ENCODE measurements around the gene HSD3B1.
"Not testable (repeated sequence)": the region's sequence is repeated elsewhere in the genome, so short reads cannot be mapped to it uniquely, and the experiment has no call there.

Gene HSD3B1

GRCh38 chr1:119490925-119491324, 16.1 kb upstream of the HSD3B1 start:
- DNase-seq (ENCODE audit: low read depth): no peak

- DNase-seq (ENCODE audit: low read depth): no peak
Measured at GRCh38 chr1:119492763-119493162, 14.2 kb upstream of the HSD3B1 start.

- DNase-seq (ENCODE audit: low read depth): no peak
Measured at GRCh38 chr1:119504831-119505230, 2.2 kb upstream of the HSD3B1 start.

- DNase-seq (ENCODE audit: low read depth): no peak
Measured at GRCh38 chr1:119510046-119510445, 3.0 kb downstream of the HSD3B1 start.

- DNase-seq (ENCODE audit: low read depth): no peak
Measured at GRCh38 chr1:119515221-119515620, 8.2 kb downstream of the HSD3B1 start.

- no peak for DNase-seq (ENCODE audit: low read depth)
Measured at GRCh38 chr1:119516247-119516646, 9.2 kb downstream of the HSD3B1 start.

- no peak for DNase-seq (ENCODE audit: low read depth)
Measured at GRCh38 chr1:119516680-119517079, 9.7 kb downstream of the HSD3B1 start.

GRCh38 chr1:119517667-119518066, 10.7 kb downstream of the HSD3B1 start:
- DNase-seq (ENCODE audit: low read depth): not testable (repeated sequence)

GRCh38 chr1:119531606-119532323, 24.8 kb downstream of the HSD3B1 start:
- no peak for DNase-seq (ENCODE audit: low read depth)

- no peak for DNase-seq (ENCODE audit: low read depth)
Measured at GRCh38 chr1:119532324-119532910, 25.4 kb downstream of the HSD3B1 start.

GRCh38 chr1:119535381-119535780, 28.4 kb downstream of the HSD3B1 start:
- DNase-seq (ENCODE audit: low read depth): no peak

GRCh38 chr1:119537966-119538365, 31.0 kb downstream of the HSD3B1 start:
- no peak for DNase-seq (ENCODE audit: low read depth)

GRCh38 chr1:119539636-119540035, 32.6 kb downstream of the HSD3B1 start:
- DNase-seq (ENCODE audit: low read depth): no peak

GRCh38 chr1:119541389-119541788, 34.4 kb downstream of the HSD3B1 start:
- DNase-seq (ENCODE audit: low read depth): no peak

- no peak for DNase-seq (ENCODE audit: low read depth)
Measured at GRCh38 chr1:119542492-119542946, 35.5 kb downstream of the HSD3B1 start.

GRCh38 chr1:119544165-119544762, 37.3 kb downstream of the HSD3B1 start:
- no peak for DNase-seq (ENCODE audit: low read depth)

- no peak for DNase-seq (ENCODE audit: low read depth)
Measured at GRCh38 chr1:119546641-119547040, 39.6 kb downstream of the HSD3B1 start.

- no peak for DNase-seq (ENCODE audit: low read depth)
Measured at GRCh38 chr1:119547306-119547705, 40.3 kb downstream of the HSD3B1 start.

- DNase-seq (ENCODE audit: low read depth): no peak
Measured at GRCh38 chr1:119547805-119548204, 40.8 kb downstream of the HSD3B1 start.

GRCh38 chr1:119549719-119550132, 42.7 kb downstream of the HSD3B1 start:
- no peak for DNase-seq (ENCODE audit: low read depth)

- DNase-seq (ENCODE audit: low read depth): no peak
Measured at GRCh38 chr1:119550381-119550780, 43.4 kb downstream of the HSD3B1 start.

GRCh38 chr1:119551218-119551617, 44.2 kb downstream of the HSD3B1 start:
- no peak for DNase-seq (ENCODE audit: low read depth)

- DNase-seq (ENCODE audit: low read depth): not testable (repeated sequence)
Measured at GRCh38 chr1:119552656-119553055, 45.6 kb downstream of the HSD3B1 start.
